Hair follicular keratinocyte (primary cell): ENCODE data around the gene CDK12. TPM values are rescaled to one million over a fixed set of nuclear protein-coding genes. Genes with fewer than 3 reads are reported as not detected.

Experiments used
- total RNA-seq: library from RNA; depleted of rRNA; stranded (reverse); fragments of >200 nt; gene quantifications from 2 replicates; pipeline ENCODE4 v1.2.3, GENCODE V29; 2015

Gene CDK12
- 17.4 and 20.6 TPM in 2 replicates for total RNA-seq

DNA sequence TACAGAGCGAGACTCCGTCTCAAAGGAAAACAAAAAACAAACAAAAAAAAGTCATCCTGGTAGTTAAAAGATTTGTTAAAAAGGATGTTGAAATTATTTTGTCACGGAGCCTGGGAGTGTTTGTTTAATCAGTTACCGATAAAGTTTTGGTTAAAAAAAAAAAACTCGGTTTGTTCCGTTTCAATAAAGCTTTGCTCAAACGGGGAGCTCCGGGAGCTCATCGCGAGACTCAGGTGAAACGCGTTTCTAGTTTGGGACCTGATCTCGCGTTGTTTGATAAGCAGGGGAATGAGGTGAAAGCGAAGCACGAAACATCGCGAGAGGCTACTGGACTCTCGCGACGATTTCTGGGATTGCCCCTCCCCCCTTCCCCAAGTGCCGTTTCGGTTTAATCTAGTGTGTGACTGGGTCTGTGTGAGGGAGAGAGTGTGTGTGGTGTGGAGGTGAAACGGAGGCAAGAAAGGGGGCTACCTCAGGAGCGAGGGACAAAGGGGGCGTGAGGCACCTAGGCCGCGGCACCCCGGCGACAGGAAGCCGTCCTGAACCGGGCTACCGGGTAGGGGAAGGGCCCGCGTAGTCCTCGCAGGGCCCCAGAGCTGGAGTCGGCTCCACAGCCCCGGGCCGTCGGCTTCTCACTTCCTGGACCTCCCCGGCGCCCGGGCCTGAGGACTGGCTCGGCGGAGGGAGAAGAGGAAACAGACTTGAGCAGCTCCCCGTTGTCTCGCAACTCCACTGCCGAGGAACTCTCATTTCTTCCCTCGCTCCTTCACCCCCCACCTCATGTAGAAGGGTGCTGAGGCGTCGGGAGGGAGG, at the start of gene CDK12:
Gene CDK12, plus strand, starts transcription at position 374 of the 813 bp plus-strand sequence. CDS start 586 bp downstream, outside the sequence.

DNA sequence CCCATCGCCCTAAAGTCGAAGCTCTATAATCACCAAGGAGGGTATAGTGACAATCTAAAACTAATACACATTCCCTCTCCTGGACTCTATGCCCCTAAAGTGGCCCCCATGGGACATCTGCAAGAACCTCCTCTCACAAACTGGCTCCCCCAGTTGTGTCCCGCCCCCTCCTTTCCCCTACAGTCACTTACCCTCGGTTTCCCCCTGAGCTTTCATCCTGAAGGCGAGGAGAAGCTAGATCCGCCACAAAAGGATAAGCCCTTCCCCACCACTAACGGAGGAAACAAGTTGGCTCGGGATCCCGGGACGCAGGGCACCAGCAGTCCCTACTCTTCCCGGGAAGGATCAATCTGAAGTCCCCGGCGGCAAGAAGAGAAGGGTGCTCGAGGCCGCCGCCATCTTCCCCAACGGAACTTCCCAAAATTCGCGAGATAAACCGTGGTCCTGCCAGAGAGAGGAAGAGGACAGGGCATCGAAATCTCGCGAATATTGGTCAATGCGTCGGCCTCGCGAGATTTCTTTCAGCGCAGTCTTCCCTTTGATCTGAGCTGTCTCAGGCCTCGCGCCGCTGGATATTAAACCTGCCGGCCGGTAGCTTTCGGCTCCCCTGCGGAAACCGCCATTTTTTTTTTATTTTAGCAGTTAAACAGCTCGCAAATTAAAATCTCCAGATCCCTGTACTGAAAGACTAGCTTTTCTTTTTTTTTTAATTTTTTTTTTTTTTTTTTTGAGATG, 10.3 kb upstream of the CDK12 start, which contains the start of gene MED1:
Gene MED1, minus strand, starts transcription at position 417 of the 735 bp plus-strand sequence. Its CDS starts 201 bp downstream, at position 216.

Other genes with a start within 250 kb of the CDK12 start
- gene STAC2, start 235.5 kb upstream of the CDK12 start, total RNA-seq: not detected in 2 replicates
- gene FBXL20, start 59.9 kb upstream of the CDK12 start, total RNA-seq: 3.9 and 6.9 TPM in 2 replicates
- 16.4 and 16.9 TPM in 2 replicates for gene MED1, start 10.2 kb upstream of the CDK12 start, total RNA-seq
- not detected in 2 replicates for gene NEUROD2, start 146.4 kb downstream of the CDK12 start, total RNA-seq
- 0.15 and 0.39 TPM in 2 replicates for gene PPP1R1B, start 165.5 kb downstream of the CDK12 start, total RNA-seq
- gene STARD3, start 175.7 kb downstream of the CDK12 start, total RNA-seq: 29.9 and 35.9 TPM in 2 replicates
- 0.08 TPM in 1 of 2 replicates, not detected in the other for gene TCAP, start 203.9 kb downstream of the CDK12 start, total RNA-seq
- gene PNMT, start 207.0 kb downstream of the CDK12 start, total RNA-seq: not detected in 2 replicates
- gene PGAP3, start 226.6 kb downstream of the CDK12 start, total RNA-seq: 3.9 and 7.2 TPM in 2 replicates
- 26.7 and 27.6 TPM in 2 replicates for gene ERBB2, start 238.6 kb downstream of the CDK12 start, total RNA-seq